Dedifferentiated amniotic fluid mesenchymal stem cell (primary cell): Measurements from ENCODE around the gene TTF1.

Source experiments
- DNase-seq: peaks from one replicate; pipeline ENCODE4 v3.0.0-alpha.2; 2016; ENCODE audit errors: extremely low spot score

Gene TTF1

GRCh38 chr9:132406554-132407122 lies at the start of gene TTF1:
TSS of gene TTF1 (minus strand) at chr9:132406840. CDS start at chr9:132402821, 4,019 bp downstream.
- peak; percentile 90 for DNase-seq

- no peak for DNase-seq
Observed at GRCh38 chr9:132456241-132456640, 49.6 kb upstream of the TTF1 start.

- no peak for DNase-seq
Observed at GRCh38 chr9:132451276-132451675, 44.6 kb upstream of the TTF1 start.

- DNase-seq = no peak
Observed at GRCh38 chr9:132447902-132448301, 41.3 kb upstream of the TTF1 start.

GRCh38 chr9:132447346-132447745 lies 40.7 kb upstream of the TTF1 start:
- no peak for DNase-seq

- DNase-seq = no peak
Observed at GRCh38 chr9:132446887-132447286, 40.2 kb upstream of the TTF1 start.

GRCh38 chr9:132443951-132444607 lies 37.4 kb upstream of the TTF1 start:
- DNase-seq = no peak

GRCh38 chr9:132441404-132441803 lies 34.8 kb upstream of the TTF1 start:
- no peak for DNase-seq

- DNase-seq = no peak
Observed at GRCh38 chr9:132440735-132441134, 34.1 kb upstream of the TTF1 start.

- DNase-seq = no peak
Observed at GRCh38 chr9:132439153-132439552, 32.5 kb upstream of the TTF1 start.

- DNase-seq = no peak
Observed at GRCh38 chr9:132434881-132435280, 28.2 kb upstream of the TTF1 start.

GRCh38 chr9:132430998-132431397 lies 24.4 kb upstream of the TTF1 start:
- DNase-seq = no peak

GRCh38 chr9:132426639-132427414 lies 20.2 kb upstream of the TTF1 start:
- DNase-seq = no peak

- no peak for DNase-seq
Observed at GRCh38 chr9:132425675-132426062, 19.0 kb upstream of the TTF1 start.

- DNase-seq = no peak
Observed at GRCh38 chr9:132424857-132425674, 18.4 kb upstream of the TTF1 start.

- DNase-seq = no peak
Observed at GRCh38 chr9:132423503-132423902, 16.9 kb upstream of the TTF1 start.

GRCh38 chr9:132422574-132422973 lies 15.9 kb upstream of the TTF1 start:
- no peak for DNase-seq

- DNase-seq = no peak
Observed at GRCh38 chr9:132418726-132419363, 12.2 kb upstream of the TTF1 start.

GRCh38 chr9:132415181-132415580 lies 8.5 kb upstream of the TTF1 start:
- no peak for DNase-seq

GRCh38 chr9:132414731-132415130 lies 8.1 kb upstream of the TTF1 start:
- no peak for DNase-seq

- no peak for DNase-seq
Observed at GRCh38 chr9:132413926-132414325, 7.3 kb upstream of the TTF1 start.

- no peak for DNase-seq
Observed at GRCh38 chr9:132412089-132412488, 5.4 kb upstream of the TTF1 start.
